K562 (cell line): ENCODE results near the gene USP12. TPM values are rescaled to one million over a fixed set of nuclear protein-coding genes. Genes with fewer than 3 reads are reported as not detected.
A peak's percentile ranks its signal among the peaks of the same experiment; 100 is the strongest.

Experiments used
- ATF2 ChIP-seq: sonication (generic); formaldehyde crosslinking; IDR thresholded peaks from 2 replicates; pipeline ENCODE4 v1.8.1; 2022; ENCODE audit warnings: missing genetic modification reagents
- DMBX1 ChIP-seq: fragments of 250-450 bp; sonication (Bioruptor Pico); IDR thresholded peaks from 2 replicates; pipeline ENCODE4 v1.8.0; 2022; ENCODE audit warnings: inconsistent platforms, mild to moderate bottlenecking, moderate library complexity, borderline replicate concordance
- E2F3 ChIP-seq: fragments of 250-450 bp; sonication (Bioruptor Pico); IDR thresholded peaks from 2 replicates; pipeline ENCODE4 v1.4.0; 2020; ENCODE audit warnings: mild to moderate bottlenecking
- ELF4 ChIP-seq: fragments of 450-650 bp; formaldehyde crosslinking; IDR thresholded peaks from 2 replicates; pipeline ENCODE4 v1.4.0; 2022; ENCODE audit warnings: missing genetic modification characterization
- FOXP1 ChIP-seq: sonication (generic); formaldehyde crosslinking; IDR thresholded peaks from 2 replicates; pipeline ENCODE4 v1.8.0; 2022; ENCODE audit warnings: mild to moderate bottlenecking, missing genetic modification reagents
- HDAC6 ChIP-seq: IDR thresholded peaks from 2 replicates; pipeline ENCODE4 v1.6.1; 2012; ENCODE audit warnings: low read depth, mild to moderate bottlenecking, control low read depth, inconsistent platforms, low read length, moderate library complexity
- MEF2A ChIP-seq: IDR thresholded peaks from 2 replicates; pipeline ENCODE4 v1.6.1; 2011; ENCODE audit warnings: low read depth, mild to moderate bottlenecking, low read length, moderate library complexity; ENCODE audit not compliant: control insufficient read depth
- NONO ChIP-seq, 2 experiments: fragments of 200-400 bp in 1 of 2; fragments of 450-650 bp in 1 of 2; formaldehyde crosslinking in 1 of 2; IDR thresholded peaks; 2 replicates each; pipeline ENCODE4 v1.6.1; 2017; ENCODE audit warnings: low read depth in 2 of 2, mild to moderate bottlenecking in 2 of 2, moderate library complexity in 2 of 2, low read length in 1 of 2
- PHF21A ChIP-seq: fragments of 450-650 bp; IDR thresholded peaks from 2 replicates; pipeline ENCODE4 v1.6.1; 2017; ENCODE audit warnings: low read depth, borderline replicate concordance
- PRDM10 ChIP-seq: fragments of 450-650 bp; IDR thresholded peaks from 2 replicates; pipeline ENCODE4 v1.6.1; 2018; ENCODE audit not compliant: partially characterized antibody
- SRF ChIP-seq, 2 experiments: fragments of 250-450, 450-650 bp in 1 of 2; sonication (Bioruptor Pico) in 1 of 2; sonication (generic) in 1 of 2; formaldehyde crosslinking; IDR thresholded peaks; 2 replicates each; pipeline versions ENCODE4 v1.5.0 to v1.5.1; 2020 to 2022; ENCODE audit warnings: mild to moderate bottlenecking in 1 of 2, missing genetic modification reagents in 1 of 2
- TAF9B ChIP-seq: fragments of 450-650 bp; IDR thresholded peaks from 2 replicates; pipeline ENCODE4 v1.6.1; 2018; ENCODE audit warnings: mild to moderate bottlenecking; ENCODE audit not compliant: partially characterized antibody
- TBP ChIP-seq: optimal IDR thresholded peaks from 2 replicates; pipeline ENCODE3; 2011; ENCODE audit warnings: low read depth, low read length, improper control_type of control experiment
- TEAD1 ChIP-seq, 2 experiments: fragments of 450-650 bp in 1 of 2; sonication (generic) in 1 of 2; formaldehyde crosslinking; IDR thresholded peaks; 2 replicates each; pipeline versions ENCODE4 v1.4.0 to v1.8.0; 2020 to 2022; ENCODE audit warnings: mild to moderate bottlenecking in 2 of 2, missing genetic modification reagents in 1 of 2
- UBTF ChIP-seq, 2 experiments: IDR thresholded peaks; 2 replicates each; pipeline ENCODE4 v1.6.1; 2012; ENCODE audit warnings: improper control_type of control experiment in 2 of 2, low read depth in 2 of 2, low read length in 2 of 2, borderline replicate concordance in 1 of 2
- ZEB2 ChIP-seq: fragments of 450-650 bp; IDR thresholded peaks from 2 replicates; pipeline ENCODE4 v1.6.1; 2016
- ZFP30 ChIP-seq: fragments of 250-450 bp; sonication (Bioruptor Pico); IDR thresholded peaks from 2 replicates; pipeline ENCODE4 v1.8.0; 2022; ENCODE audit warnings: moderate library complexity, mild to moderate bottlenecking, inconsistent platforms, borderline replicate concordance
- ZNF12 ChIP-seq: sonication (generic); formaldehyde crosslinking; IDR thresholded peaks from 2 replicates; pipeline ENCODE4 v1.4.0; 2020; ENCODE audit warnings: mild to moderate bottlenecking, missing genetic modification reagents
- ZNF274 ChIP-seq: IDR thresholded peaks from 2 replicates; pipeline ENCODE4 v1.6.1; 2011; ENCODE audit warnings: low read depth, mild to moderate bottlenecking, low read length, moderate library complexity, borderline replicate concordance
- ZNF384 ChIP-seq: IDR thresholded peaks from 2 replicates; pipeline ENCODE4 v1.6.1; 2012; ENCODE audit warnings: low read depth, low read length, improper control_type of control experiment
- polyA plus RNA-seq, 8 experiments: library from polyadenylated mRNA; depleted of rRNA in 4 of 8; stranded (reverse) in 5 of 8; unstranded in 3 of 8; fragments of >200 nt; fragmentation: Nextera tagmentation in 2 of 8; fragmentation: Illumina TruSeq in 1 of 8; extraction: Ambion mirVana in 2 of 8; extraction: Trizol in 1 of 8; gene quantifications; 2 replicates each; pipeline versions ENCODE4 v1.2.1 to v1.2.3, GENCODE V29; 2011 to 2014; ENCODE audit warnings: inconsistent platforms in 1 of 8, missing spikeins in 1 of 8
- total RNA-seq, 7 experiments: library from RNA; depleted of rRNA in 6 of 7; stranded (reverse); fragments of >200 nt in 6 of 7; fragmentation: Illumina TruSeq in 2 of 7; extraction: Trizol in 2 of 7; gene quantifications; 2 replicates each; pipeline versions ENCODE4 v1.2.1 to v1.2.3, GENCODE V29; 2011 to 2021; ENCODE audit warnings: low replicate concordance in 1 of 7

Gene USP12
- total and polyA plus RNA-seq, 9 of the 15 experiments (the other 6 are each of a cell fraction or from before 2014, with no cell fraction given) = 1.8 to 20.5 (median 13.3) TPM

- no peak for TF ChIP-seq ATF2 (CRISPR knock-in tag)
- no peak for TF ChIP-seq ELF4
- no peak for TF ChIP-seq TEAD1 (CRISPR knock-in tag; IDR thresholded peaks at IDR 0.05)
- TF ChIP-seq E2F3 = no peak
- TF ChIP-seq TBP = no peak
- no peak for TF ChIP-seq ZNF12 (CRISPR knock-in tag)
- TF ChIP-seq FOXP1 (CRISPR knock-in tag) = no peak
- TF ChIP-seq HDAC6 = no peak
- peak; percentile 84 for TF ChIP-seq PRDM10
- no peak for TF ChIP-seq PHF21A
- TF ChIP-seq MEF2A = no peak
- no peak for TF ChIP-seq ZFP30 (CRISPR knock-in tag)
- TF ChIP-seq ZEB2 = no peak
- peak; percentile 75 for TF ChIP-seq TAF9B
- no peak for TF ChIP-seq NONO (IDR thresholded peaks at IDR 0.05; ENCODE audit: low read depth in 2 of 2, low read length in 1 of 2)
- TF ChIP-seq ZNF274 = no peak
- TF ChIP-seq UBTF (IDR thresholded peaks at IDR 0.05; ENCODE audit: borderline replicate concordance in 1 of 2, low read depth in 2 of 2, low read length in 2 of 2) = no peak
- TF ChIP-seq SRF (CRISPR knock-in tag; IDR thresholded peaks at IDR 0.05) = no peak
- TF ChIP-seq DMBX1 (CRISPR knock-in tag) = no peak
- TF ChIP-seq ZNF384 = no peak
These were observed 11.4 kb upstream of the USP12 start (continued) for GRCh38 chr13:27182844-27183497.
